Measurements from ENCODE around the gene FGF12. TPM values are rescaled to one million over a fixed set of nuclear protein-coding genes. Genes with fewer than 3 reads are reported as not detected.
A peak's percentile ranks its signal among the peaks of the same experiment; 100 is the strongest.

The FGF12 gene
- total and polyA plus RNA-seq, 7 experiments from 2014 or later, result not detected

DNA sequence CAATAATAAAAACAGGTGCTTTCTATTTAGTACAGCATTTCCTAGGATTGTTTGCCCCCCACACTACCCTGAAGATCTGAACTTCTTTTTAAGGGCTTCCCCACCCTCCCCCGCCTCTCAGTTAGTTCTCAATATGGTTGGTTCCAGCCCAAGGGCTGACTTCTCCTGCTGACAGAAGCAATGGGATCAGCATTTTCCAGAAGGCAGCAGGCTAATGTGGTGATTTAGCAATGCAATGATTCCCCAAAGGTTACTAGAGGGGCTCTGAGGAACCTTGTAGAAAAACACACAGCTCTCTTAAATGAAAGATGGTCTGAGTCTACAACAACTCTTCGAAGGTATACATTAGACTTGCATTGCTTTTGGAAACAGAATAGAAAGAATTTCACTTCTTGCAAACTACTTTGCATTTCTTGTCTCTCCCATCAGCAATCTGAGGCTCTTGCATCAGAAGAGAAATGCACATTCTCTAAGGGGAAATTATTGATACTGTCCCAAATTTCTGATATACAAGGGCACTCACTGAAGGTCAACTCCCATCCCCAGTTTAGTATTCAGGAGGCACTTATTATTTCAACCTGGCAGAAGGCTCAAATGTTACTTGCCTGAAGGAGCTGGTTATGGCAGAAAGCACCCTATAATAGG, 30.3 kb downstream of the FGF12 start:
- Mint-ChIP-seq H3K36me3 (no peaks in the 10 kb centered on the region), H3K4me3 (no peak overlapping the region), H3K4me1 (no peaks in the 10 kb centered on the region), H3K27ac (no peak overlapping the region), H3K27me3 (peaks cover 0 to 2% (median 0%) of the 10 kb centered on the region in 5 donors), H3K9me3 (peaks cover 0 to 1% (median 0%) of the 10 kb centered on the region in 11 donors)
- Histone ChIP-seq H3K4me3 (ENCODE audit: low read length) (no peak overlapping the region), H3K36me3 (ENCODE audit: control insufficient read depth in 2 of 3, insufficient read depth in 3 of 3, low read length in 3 of 3) (no peaks in the 10 kb centered on the region), H3K4me1 (ENCODE audit: control insufficient read depth in 2 of 2, insufficient read depth in 2 of 2, low read length in 2 of 2) (no peaks in the 10 kb centered on the region), H3K9me3 (ENCODE audit: control insufficient read depth in 2 of 3, low read length in 3 of 3) (no peaks in the 10 kb centered on the region), H3K27me3 (ENCODE audit: control insufficient read depth in 2 of 2, insufficient read depth in 2 of 2, low read length in 2 of 2) (no peaks in the 10 kb centered on the region), H3K27ac (ENCODE audit: low read depth, low read length) (no peak overlapping the region)
- intact Hi-C loops (cut with micrococcal nuclease), result no loop called here
- CTCF ChIA-PET, result no interaction called here
- no peak for ATAC-seq
- POLR2A ChIA-PET, result no interaction called here
- DNase-seq, result no peak

DNA sequence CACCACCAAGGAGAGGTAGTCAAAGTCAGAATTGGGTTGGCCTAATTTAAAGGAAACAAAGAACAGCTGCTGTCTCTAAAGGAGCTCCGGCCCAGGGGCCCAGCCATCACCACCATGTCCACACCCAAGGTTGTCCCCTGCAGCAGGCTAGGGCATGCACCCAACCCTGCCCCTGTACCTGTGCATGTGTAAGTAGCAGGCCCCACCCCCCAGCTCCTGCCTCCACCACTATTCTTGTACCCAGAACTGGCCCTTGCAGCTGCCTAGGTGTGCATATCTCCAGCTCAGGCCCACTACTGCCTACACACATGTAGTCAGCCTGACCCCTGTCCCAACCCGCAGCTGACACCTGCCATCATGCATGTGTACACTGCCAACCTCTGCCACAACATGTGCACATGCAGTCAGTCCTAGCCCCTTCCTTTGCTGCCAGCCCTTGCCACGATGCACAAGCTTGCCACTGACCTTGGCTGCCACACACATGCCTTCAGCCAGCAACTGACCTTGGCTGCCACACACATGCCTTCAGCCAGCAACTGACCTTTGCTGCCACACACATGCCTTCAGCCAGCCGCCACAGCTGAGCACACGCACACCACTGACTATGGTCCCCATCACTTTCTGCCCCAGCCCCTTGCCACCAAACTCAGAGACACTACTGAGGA, 39.7 kb downstream of the FGF12 start:
- intact Hi-C loops (cut with micrococcal nuclease), result no loop called here
- Histone ChIP-seq H3K36me3 (ENCODE audit: control insufficient read depth in 2 of 3, insufficient read depth in 3 of 3, low read length in 3 of 3) (no peaks in the 10 kb centered on the region), H3K4me1 (ENCODE audit: control insufficient read depth in 2 of 2, insufficient read depth in 2 of 2, low read length in 2 of 2) (no peaks in the 10 kb centered on the region), H3K9me3 (ENCODE audit: control insufficient read depth in 2 of 3, low read length in 3 of 3) (no peaks in the 10 kb centered on the region), H3K27me3 (ENCODE audit: control insufficient read depth in 2 of 2, insufficient read depth in 2 of 2, low read length in 2 of 2) (no peaks in the 10 kb centered on the region), H3K4me3 (ENCODE audit: low read length) (no peak overlapping the region), H3K27ac (ENCODE audit: low read depth, low read length) (no peak overlapping the region)
- peak overlapping the region in 1 of 9 donors; percentile 12 for H3K27ac Mint-ChIP-seq
- peaks cover 0 to 15% (median 5%) of the 10 kb centered on the region in 5 donors for H3K27me3 Mint-ChIP-seq
- H3K36me3 Mint-ChIP-seq, result no peaks in the 10 kb centered on the region
- no peaks in the 10 kb centered on the region for H3K4me1 Mint-ChIP-seq
- DNase-seq (no peak), ATAC-seq (no peak)
- POLR2A ChIA-PET, result no interaction called here
- CTCF ChIA-PET, result no interaction called here
- H3K9me3 Mint-ChIP-seq, result peaks cover 3 to 24% (median 9%) of the 10 kb centered on the region in 11 donors
- no peak overlapping the region for H3K4me3 Mint-ChIP-seq

DNA sequence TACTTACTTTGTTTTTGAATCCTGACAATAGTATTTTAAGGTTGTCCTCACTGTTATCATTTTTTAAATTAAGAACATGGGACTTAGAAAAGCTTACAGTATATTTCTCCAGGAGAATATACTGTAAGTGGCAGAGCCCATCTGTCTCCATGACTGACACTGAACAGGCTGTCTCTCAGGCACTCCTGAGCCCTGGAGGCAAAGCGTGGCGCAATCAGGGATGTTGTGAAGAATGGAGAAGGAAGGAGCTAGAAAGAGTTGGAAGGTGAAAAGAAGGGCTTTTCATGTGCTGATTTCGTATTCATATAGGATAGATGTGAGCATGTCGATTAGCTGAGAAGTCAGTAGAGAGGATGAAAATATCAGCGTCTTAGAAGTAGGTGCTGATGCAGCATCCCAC, 41.5 kb downstream of the FGF12 start:
- no peaks in the 10 kb centered on the region for H3K4me1 Mint-ChIP-seq
- Histone ChIP-seq H3K4me1 (ENCODE audit: control insufficient read depth in 2 of 2, insufficient read depth in 2 of 2, low read length in 2 of 2) (no peaks in the 10 kb centered on the region), H3K9me3 (ENCODE audit: control insufficient read depth in 2 of 3, low read length in 3 of 3) (no peaks in the 10 kb centered on the region), H3K27me3 (ENCODE audit: control insufficient read depth in 2 of 2, insufficient read depth in 2 of 2, low read length in 2 of 2) (no peaks in the 10 kb centered on the region), H3K27ac (ENCODE audit: low read depth, low read length) (no peak overlapping the region), H3K36me3 (ENCODE audit: control insufficient read depth in 2 of 3, insufficient read depth in 3 of 3, low read length in 3 of 3) (no peaks in the 10 kb centered on the region), H3K4me3 (ENCODE audit: low read length) (no peak overlapping the region)
- no peak overlapping the region for H3K27ac Mint-ChIP-seq
- peaks cover 0 to 15% (median 5%) of the 10 kb centered on the region in 5 donors for H3K27me3 Mint-ChIP-seq
- H3K9me3 Mint-ChIP-seq, result peaks cover 3 to 26% (median 9%) of the 10 kb centered on the region in 11 donors
- H3K36me3 Mint-ChIP-seq, result no peaks in the 10 kb centered on the region
- ChIA-PET CTCF (no interaction called here), POLR2A (no interaction called here)
- H3K4me3 Mint-ChIP-seq, result no peak overlapping the region
- intact Hi-C loops (cut with micrococcal nuclease), result no loop called here
- DNase-seq (no peak), ATAC-seq (no peak)

DNA sequence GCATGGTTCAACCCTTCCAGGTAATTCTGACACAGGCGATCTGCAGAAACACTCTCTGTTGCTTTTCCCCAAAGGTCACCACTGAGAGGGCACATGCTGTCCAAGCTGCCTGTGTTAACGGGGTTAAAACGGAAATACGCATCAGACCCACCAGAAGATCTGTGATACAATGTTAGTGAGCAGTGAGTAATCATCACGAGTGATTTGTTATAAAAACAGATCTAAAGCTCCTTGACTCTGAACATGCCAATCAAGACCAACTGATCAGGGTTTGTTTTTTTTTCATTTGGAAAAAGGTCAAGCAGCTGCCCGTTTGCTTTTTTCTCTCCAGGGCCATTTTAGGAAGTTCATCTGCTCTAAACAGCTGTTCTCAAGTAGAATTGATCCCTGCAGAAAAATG, 43.2 kb downstream of the FGF12 start:
- no peaks in the 10 kb centered on the region for H3K36me3 ChIP-seq (ENCODE audit: control insufficient read depth in 2 of 3, insufficient read depth in 3 of 3, low read length in 3 of 3)
- no peak overlapping the region for H3K27ac Mint-ChIP-seq
- no peak overlapping the region for H3K4me3 Mint-ChIP-seq
- ATAC-seq, result no peak
- no peak for DNase-seq
- no peaks in the 10 kb centered on the region for H3K36me3 Mint-ChIP-seq
- intact Hi-C loops (cut with micrococcal nuclease), result no loop called here
- H3K4me3 ChIP-seq (ENCODE audit: low read length), result no peak overlapping the region
- no peaks in the 10 kb centered on the region for H3K4me1 ChIP-seq (ENCODE audit: control insufficient read depth in 2 of 2, insufficient read depth in 2 of 2, low read length in 2 of 2)
- no peaks in the 10 kb centered on the region for H3K9me3 ChIP-seq (ENCODE audit: control insufficient read depth in 2 of 3, low read length in 3 of 3)
- POLR2A ChIA-PET, result no interaction called here
- CTCF ChIA-PET, result no interaction called here
- peaks cover 0 to 15% (median 5%) of the 10 kb centered on the region in 5 donors for H3K27me3 Mint-ChIP-seq
- no peak overlapping the region for H3K27ac ChIP-seq (ENCODE audit: low read depth, low read length)
- peaks cover 2 to 17% (median 6%) of the 10 kb centered on the region in 11 donors for H3K9me3 Mint-ChIP-seq
- H3K27me3 ChIP-seq (ENCODE audit: control insufficient read depth in 2 of 2, insufficient read depth in 2 of 2, low read length in 2 of 2), result no peaks in the 10 kb centered on the region
- H3K4me1 Mint-ChIP-seq, result no peaks in the 10 kb centered on the region

DNA sequence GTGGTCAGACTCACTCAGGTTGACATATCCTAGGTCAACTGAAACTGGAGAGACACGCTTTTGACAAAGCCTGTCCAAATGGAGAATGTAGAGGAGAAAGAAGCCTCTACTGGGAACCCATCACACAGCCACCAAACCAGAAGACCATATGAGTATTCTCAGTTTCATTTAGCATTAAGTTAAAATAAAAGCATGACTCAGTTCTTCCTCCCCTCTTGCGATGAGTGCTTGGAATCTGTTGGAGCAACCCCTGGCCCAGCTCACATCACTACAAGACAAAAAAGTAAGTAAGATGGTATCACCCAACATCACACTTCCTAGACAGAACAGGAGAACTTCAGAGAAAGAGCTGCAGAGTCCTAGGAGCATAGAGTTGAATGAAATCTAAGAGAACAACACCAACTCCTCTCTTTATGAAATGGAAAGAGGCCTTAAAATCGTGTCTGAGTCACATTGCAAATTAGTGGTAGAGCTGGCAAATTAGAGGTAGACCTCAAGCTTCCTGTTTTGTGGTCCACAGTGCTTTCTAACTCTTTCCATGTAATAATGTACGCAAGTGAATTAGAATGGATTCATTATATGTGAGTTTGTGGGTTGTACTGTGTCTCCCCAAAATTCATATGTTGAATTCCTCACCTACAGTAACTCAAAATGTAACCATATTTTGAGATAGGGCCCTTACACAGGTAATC, 51.2 kb downstream of the FGF12 start:
- Mint-ChIP-seq H3K9me3 (peaks cover 0 to 7% (median 2%) of the 10 kb centered on the region in 11 donors), H3K4me3 (peak overlapping the region in 1 of 10 donors; percentile 32), H3K27me3 (peaks cover 0 to 7% (median 0%) of the 10 kb centered on the region in 5 donors), H3K4me1 (peaks cover 0 to 8% (median 0%) of the 10 kb centered on the region in 7 donors), H3K27ac (peak overlapping the region in 1 of 9 donors; percentile 30), H3K36me3 (no peaks in the 10 kb centered on the region)
- intact Hi-C loops (cut with micrococcal nuclease), result no loop called here
- no peak overlapping the region for H3K27ac ChIP-seq (ENCODE audit: low read depth, low read length)
- no peaks in the 10 kb centered on the region for H3K9me3 ChIP-seq (ENCODE audit: control insufficient read depth in 2 of 3, low read length in 3 of 3)
- no peaks in the 10 kb centered on the region for H3K36me3 ChIP-seq (ENCODE audit: control insufficient read depth in 2 of 3, insufficient read depth in 3 of 3, low read length in 3 of 3)
- ATAC-seq (no peak), DNase-seq (peak in 1 of 9 donors; percentile 23)
- no peaks in the 10 kb centered on the region for H3K27me3 ChIP-seq (ENCODE audit: control insufficient read depth in 2 of 2, insufficient read depth in 2 of 2, low read length in 2 of 2)
- CTCF ChIA-PET, result no interaction called here
- H3K4me3 ChIP-seq (ENCODE audit: low read length), result no peak overlapping the region
- POLR2A ChIA-PET, result no interaction called here
- no peaks in the 10 kb centered on the region for H3K4me1 ChIP-seq (ENCODE audit: control insufficient read depth in 2 of 2, insufficient read depth in 2 of 2, low read length in 2 of 2)

DNA sequence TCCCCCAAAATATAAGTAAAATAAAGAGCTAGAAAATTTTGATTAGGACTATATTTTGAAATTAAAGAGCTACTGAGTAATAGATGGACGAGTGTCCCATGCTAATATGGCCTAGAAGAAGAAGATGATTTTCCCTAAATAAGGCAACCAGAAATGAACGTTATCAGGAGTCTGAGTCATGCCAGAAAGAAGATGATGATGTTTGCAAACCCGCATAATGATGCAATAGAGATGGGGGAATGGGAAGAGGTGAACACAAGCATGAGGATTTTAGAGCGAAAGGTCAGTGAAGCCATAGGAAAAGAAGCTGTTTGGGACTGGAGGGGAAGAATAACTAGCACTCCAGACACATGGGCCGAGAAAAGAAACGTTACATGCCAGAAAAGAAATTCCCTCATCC, 71.7 kb downstream of the FGF12 start:
- Mint-ChIP-seq H3K4me3 (no peak overlapping the region), H3K27me3 (peaks cover 0 to 6% (median 0%) of the 10 kb centered on the region in 5 donors), H3K9me3 (peaks cover 0 to 7% (median 0%) of the 10 kb centered on the region in 11 donors), H3K27ac (no peak overlapping the region), H3K4me1 (no peaks in the 10 kb centered on the region), H3K36me3 (no peaks in the 10 kb centered on the region)
- Histone ChIP-seq H3K27ac (ENCODE audit: low read depth, low read length) (no peak overlapping the region), H3K4me3 (ENCODE audit: low read length) (no peak overlapping the region), H3K36me3 (ENCODE audit: control insufficient read depth in 2 of 3, insufficient read depth in 3 of 3, low read length in 3 of 3) (no peaks in the 10 kb centered on the region), H3K9me3 (ENCODE audit: control insufficient read depth in 2 of 3, low read length in 3 of 3) (no peaks in the 10 kb centered on the region), H3K27me3 (ENCODE audit: control insufficient read depth in 2 of 2, insufficient read depth in 2 of 2, low read length in 2 of 2) (no peaks in the 10 kb centered on the region), H3K4me1 (ENCODE audit: control insufficient read depth in 2 of 2, insufficient read depth in 2 of 2, low read length in 2 of 2) (no peaks in the 10 kb centered on the region)
- ChIA-PET CTCF (interaction anchor here (0.7 kb wide), 1 partner anchor 424 kb away, joined by 3 read pairs; no protein-coding TSS in a partner anchor), POLR2A (no interaction called here)
- no peak for DNase-seq
- intact Hi-C loops (cut with micrococcal nuclease), result no loop called here
- no peak for ATAC-seq
